ENCODE measurements around the gene PFKFB4.
A peak's percentile ranks its signal among the peaks of the same experiment; 100 is the strongest.

PFKFB4 gene

GRCh38 chr3:48528048-48528447 is 28.6 kb downstream of the PFKFB4 start:
- no peak for DNase-seq

- no peak for DNase-seq
These were observed 31.6 kb downstream of the PFKFB4 start for GRCh38 chr3:48524970-48525369.

GRCh38 chr3:48521635-48522034 is 35.0 kb downstream of the PFKFB4 start:
- DNase-seq = no peak

- DNase-seq = no peak
These were observed 37.3 kb downstream of the PFKFB4 start for GRCh38 chr3:48519277-48519643.

- DNase-seq = peak; percentile 22
These were observed 37.8 kb downstream of the PFKFB4 start for GRCh38 chr3:48518638-48519276.

- DNase-seq = no peak
These were observed 38.5 kb downstream of the PFKFB4 start for GRCh38 chr3:48518069-48518468.

- DNase-seq = peak; percentile 39
These were observed 40.0 kb downstream of the PFKFB4 start for GRCh38 chr3:48516571-48516970.

- peak; percentile 53 for DNase-seq
These were observed 42.0 kb downstream of the PFKFB4 start for GRCh38 chr3:48514431-48515227.

- no peak for DNase-seq
These were observed 45.1 kb downstream of the PFKFB4 start for GRCh38 chr3:48511551-48511950.

GRCh38 chr3:48507256-48508061 is 49.1 kb downstream of the PFKFB4 start:
- peak; percentile 82 for DNase-seq

- no peak for DNase-seq
These were observed 50.6 kb downstream of the PFKFB4 start for GRCh38 chr3:48505968-48506504.

- no peak for DNase-seq
These were observed 51.5 kb downstream of the PFKFB4 start for GRCh38 chr3:48505146-48505545.

- DNase-seq = peak; percentile 68
These were observed 52.3 kb downstream of the PFKFB4 start, which contains the start of gene SHISA5 for GRCh38 chr3:48504051-48504946. TSS of gene SHISA5 (minus strand) at chr3:48504174. CDS start at chr3:48504094, 80 bp downstream.

GRCh38 chr3:48503401-48504050 is 53.1 kb downstream of the PFKFB4 start:
- no peak for DNase-seq

GRCh38 chr3:48502728-48503168 is 53.9 kb downstream of the PFKFB4 start:
- no peak for DNase-seq

GRCh38 chr3:48502121-48502520 is 54.5 kb downstream of the PFKFB4 start:
- DNase-seq = no peak

GRCh38 chr3:48501196-48501595 is 55.4 kb downstream of the PFKFB4 start:
- DNase-seq = no peak

- no peak for DNase-seq
These were observed 55.9 kb downstream of the PFKFB4 start for GRCh38 chr3:48500656-48501055.

GRCh38 chr3:48493203-48493501 is 63.5 kb downstream of the PFKFB4 start:
- DNase-seq = no peak

GRCh38 chr3:48492461-48493202 is 64.0 kb downstream of the PFKFB4 start:
- DNase-seq = no peak

GRCh38 chr3:48486952-48487351 is 69.7 kb downstream of the PFKFB4 start:
- no peak for DNase-seq

Measured in CD4-positive, alpha-beta T cell treated with Interleukin-21 for 1 hour (primary cell).